ENCODE data around the gene OPRL1.

- TF ChIP-seq CTCF (conservative IDR thresholded peaks at IDR 0.05 in 1 of 2, IDR thresholded peaks at IDR 0.05 in 1 of 2; ENCODE audit: extremely low read depth in 1 of 2, insufficient read depth in 1 of 2, low read depth in 1 of 2, low read length in 2 of 2) (no peak), EZH2 (IDR thresholded peaks at IDR 0.05; ENCODE audit: borderline replicate concordance, low read length) (no peak)
Observed at GRCh38 chr20:64079273-64080012, 439 bp upstream of the OPRL1 start, which contains the start of gene RGS19.
